NCI-H1436 treated with DMSO at 0.1 percent for 48 hours (cell line): ENCODE results near the gene OR2A12.
"Not testable (repeated sequence)": the region's sequence is repeated elsewhere in the genome, so short reads cannot be mapped to it uniquely, and the experiment has no call there.

Experiments used
- DNase-seq: peaks from one replicate; lab custom pipeline; 2025; lab: John Stamatoyannopoulos, UW

The OR2A12 gene

GRCh38 chr7:144085978-144086377 is at the start of gene OR2A12:
OR2A12 (plus strand) TSS chr7:144086278; CDS start chr7:144095108, 8,830 bp downstream.
- DNase-seq: no peak

GRCh38 chr7:144036302-144036885 is 49.7 kb upstream of the OR2A12 start:
- no peak for DNase-seq

GRCh38 chr7:144037414-144038035 is 48.6 kb upstream of the OR2A12 start:
- no peak for DNase-seq

GRCh38 chr7:144038887-144039286 is 47.2 kb upstream of the OR2A12 start:
- no peak for DNase-seq

- DNase-seq: peak; percentile 72
These were observed 37.4 kb upstream of the OR2A12 start, which contains the start of gene OR2A5 for GRCh38 chr7:144048648-144049047. OR2A5 (plus strand) TSS chr7:144048948; CDS start chr7:144050402, 1,454 bp downstream.

- DNase-seq: no peak
These were observed 36.6 kb upstream of the OR2A12 start for GRCh38 chr7:144049491-144049890.

- DNase-seq: no peak
These were observed 36.0 kb upstream of the OR2A12 start for GRCh38 chr7:144050093-144050492.

- DNase-seq: not testable (repeated sequence)
These were observed 35.2 kb upstream of the OR2A12 start for GRCh38 chr7:144050884-144051283.

GRCh38 chr7:144057954-144058353 is 28.1 kb upstream of the OR2A12 start:
- DNase-seq: no peak

GRCh38 chr7:144063710-144064109 is 22.4 kb upstream of the OR2A12 start:
- no peak for DNase-seq

- DNase-seq: no peak
These were observed 16.6 kb upstream of the OR2A12 start, which contains the start of gene OR2A25 for GRCh38 chr7:144069511-144069910. OR2A25 (plus strand) TSS chr7:144069811; CDS start chr7:144074220, 4,409 bp downstream.

GRCh38 chr7:144069953-144070352 is 16.1 kb upstream of the OR2A12 start:
- no peak for DNase-seq

- no peak for DNase-seq
These were observed 11.7 kb upstream of the OR2A12 start for GRCh38 chr7:144074374-144074773.

GRCh38 chr7:144086730-144087129 is 652 bp downstream of the OR2A12 start:
- DNase-seq: no peak

- DNase-seq: no peak
These were observed 1.2 kb downstream of the OR2A12 start for GRCh38 chr7:144087230-144087629.

- no peak for DNase-seq
These were observed 4.6 kb downstream of the OR2A12 start for GRCh38 chr7:144090667-144091066.

- DNase-seq: no peak
These were observed 12.7 kb downstream of the OR2A12 start for GRCh38 chr7:144098776-144099175.

- no peak for DNase-seq
These were observed 14.5 kb downstream of the OR2A12 start for GRCh38 chr7:144100607-144101006.

- no peak for DNase-seq
These were observed 16.0 kb downstream of the OR2A12 start for GRCh38 chr7:144102041-144102440.

- DNase-seq: no peak
These were observed 19.1 kb downstream of the OR2A12 start for GRCh38 chr7:144105211-144105610.

GRCh38 chr7:144109283-144109682 is 23.2 kb downstream of the OR2A12 start, which contains the start of gene OR2A2:
OR2A2 (plus strand) TSS chr7:144109583; CDS start chr7:144109583, 0 bp downstream.
- DNase-seq: no peak

- no peak for DNase-seq
These were observed 24.2 kb downstream of the OR2A12 start for GRCh38 chr7:144110272-144110671.

- DNase-seq: no peak
These were observed 27.6 kb downstream of the OR2A12 start for GRCh38 chr7:144113651-144114050.

- no peak for DNase-seq
These were observed 32.3 kb downstream of the OR2A12 start for GRCh38 chr7:144118341-144118740.
